Hypothalamus (tissue), 51 donors: Measurements from ENCODE around the gene NCK2.

Source experiments
- DNase-seq, 51 donors: peaks; one replicate each; lab custom pipeline; 2025; lab: John Stamatoyannopoulos, UW

Gene NCK2

GRCh38 chr2:105806996-105807395, 62.3 kb downstream of the NCK2 start:
- DNase-seq, result no peak

GRCh38 chr2:105808423-105809096, 63.8 kb downstream of the NCK2 start:
- no peak for DNase-seq

DNA sequence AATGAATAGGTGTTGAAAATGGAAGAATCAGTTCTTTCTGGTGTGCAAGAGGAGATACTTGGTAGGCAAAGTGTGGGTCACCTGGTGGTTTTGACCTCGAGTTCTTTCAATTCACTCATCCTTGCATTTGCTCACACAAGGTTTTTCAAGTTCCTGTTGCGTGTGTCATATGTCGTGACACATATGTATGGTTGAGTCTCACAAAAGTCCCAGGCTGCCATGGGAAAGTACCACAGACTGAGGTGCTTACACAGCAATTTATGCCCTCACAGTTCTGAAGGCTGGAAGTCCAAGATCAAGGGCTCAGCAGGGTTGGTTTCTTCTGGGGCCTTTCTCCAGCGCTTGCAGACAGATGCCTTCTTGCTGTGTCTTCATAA, 64.4 kb downstream of the NCK2 start:
- DNase-seq, result no peak

DNA sequence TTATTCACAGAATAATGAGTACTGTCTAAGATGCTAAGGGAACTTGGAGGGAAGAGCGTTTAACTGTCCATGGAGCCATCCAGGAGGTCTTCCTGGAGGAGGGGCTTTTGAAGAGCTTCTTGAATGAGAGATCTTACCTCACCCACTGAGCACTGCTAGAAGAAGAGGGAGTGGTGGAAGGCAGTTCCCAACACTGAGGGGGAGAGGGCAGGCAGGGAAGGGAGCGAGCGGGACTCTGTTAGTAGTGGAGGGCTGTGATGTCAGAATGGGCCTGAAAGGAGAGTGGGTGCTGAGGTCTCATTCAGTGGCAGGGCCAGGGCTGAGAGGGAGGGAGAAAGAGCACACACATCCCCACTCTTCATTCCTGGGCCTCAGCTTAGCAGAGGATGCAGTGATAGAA, 65.0 kb downstream of the NCK2 start:
- DNase-seq, result no peak

- peak in 30 of 51 donors; percentile 8 to 64 (median 36) for DNase-seq
These were observed 67.7 kb downstream of the NCK2 start for GRCh38 chr2:105812180-105813044.

DNA sequence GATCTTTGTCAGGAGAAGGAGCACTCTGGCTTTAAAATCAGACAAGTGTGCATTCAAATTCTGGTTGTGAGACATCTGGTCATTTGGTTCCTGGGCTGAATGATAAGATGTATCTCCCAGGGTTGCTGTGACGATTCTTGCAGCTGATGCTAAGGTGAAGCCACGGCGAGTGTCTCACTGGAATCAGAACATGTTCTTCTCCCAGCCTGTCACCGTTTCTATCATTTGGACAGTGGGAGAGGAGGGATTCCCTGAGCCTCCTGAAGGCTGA, 68.3 kb downstream of the NCK2 start:
- DNase-seq, result no peak

- no peak for DNase-seq
These were observed 68.7 kb downstream of the NCK2 start for GRCh38 chr2:105813405-105813804.

DNA sequence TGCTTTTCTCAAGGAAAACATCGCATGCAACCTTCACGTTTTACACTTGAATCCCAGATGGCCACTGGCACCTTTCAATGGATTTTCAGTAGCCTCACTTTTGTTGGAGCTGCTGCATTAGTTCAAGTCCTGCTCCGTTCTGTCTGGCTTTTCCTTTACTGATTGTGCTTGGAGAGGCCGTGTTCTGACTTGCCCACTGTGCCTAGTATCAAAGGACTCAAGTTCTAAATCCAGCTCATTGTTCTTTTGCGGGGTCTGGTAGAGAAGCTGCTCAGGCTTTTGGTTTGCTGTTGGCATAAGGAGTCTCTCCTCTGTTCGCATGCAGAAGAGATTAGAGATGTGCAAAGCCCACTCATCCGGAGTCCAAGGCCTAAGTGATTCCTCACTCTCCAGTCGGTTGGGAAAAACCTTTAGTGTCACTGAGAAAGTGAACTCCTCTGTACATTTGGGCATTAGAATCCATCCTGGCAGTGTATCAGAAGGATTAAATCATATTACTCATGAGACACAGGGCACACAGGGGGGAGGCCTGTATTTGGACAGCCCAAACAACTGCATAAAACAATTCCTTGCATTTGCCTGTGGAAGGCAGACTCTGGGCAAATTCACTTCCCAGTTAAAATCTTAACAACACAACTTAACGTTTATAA, 69.7 kb downstream of the NCK2 start:
- no peak for DNase-seq

GRCh38 chr2:105815401-105815800, 70.7 kb downstream of the NCK2 start:
- DNase-seq, result no peak

- DNase-seq, result no peak
These were observed 75.4 kb downstream of the NCK2 start for GRCh38 chr2:105820151-105820550.

- no peak for DNase-seq
These were observed 76.0 kb downstream of the NCK2 start for GRCh38 chr2:105820691-105821090.

GRCh38 chr2:105821428-105822125, 76.9 kb downstream of the NCK2 start:
- DNase-seq, result no peak

DNA sequence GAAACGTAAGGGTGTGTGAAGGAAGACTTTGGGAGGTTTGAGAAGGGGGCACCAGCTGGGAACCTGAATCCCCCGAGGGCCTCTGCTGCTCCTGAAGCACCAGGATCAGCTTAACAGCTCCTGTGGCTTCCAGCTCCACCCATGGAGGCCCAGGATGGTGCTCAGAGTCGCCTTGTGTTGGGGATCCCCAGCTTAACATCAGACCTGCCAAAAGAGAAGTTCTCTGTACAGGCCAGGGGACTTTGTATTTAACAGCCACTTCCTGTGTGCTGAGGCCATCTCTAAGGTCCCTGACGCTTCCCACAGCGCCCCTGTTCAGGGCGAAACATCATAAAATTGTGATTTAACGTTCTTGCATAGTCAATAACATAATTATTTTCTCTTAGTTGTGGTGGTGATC, 77.5 kb downstream of the NCK2 start:
- no peak for DNase-seq

DNA sequence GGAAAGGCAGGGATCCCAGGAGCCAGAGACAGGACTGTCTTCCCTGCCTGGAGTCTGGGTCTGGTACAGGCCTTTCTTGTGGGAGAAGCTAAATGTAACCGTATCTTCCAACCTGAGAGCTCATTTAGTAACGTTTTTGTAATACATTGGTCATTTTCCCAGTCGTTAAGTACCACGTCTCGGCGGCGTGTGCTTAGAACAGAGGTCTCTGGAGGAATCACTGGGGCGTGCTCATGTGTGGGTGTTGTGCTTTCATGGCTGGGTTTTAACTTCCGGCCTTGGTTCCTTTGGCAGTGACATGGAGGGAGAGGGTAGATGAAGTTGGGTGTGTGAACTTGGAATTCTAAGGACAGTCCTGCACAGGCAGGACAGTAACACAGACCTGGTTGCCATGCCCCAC, 79.7 kb downstream of the NCK2 start:
- no peak for DNase-seq

GRCh38 chr2:105827351-105828096, 82.8 kb downstream of the NCK2 start:
- DNase-seq, result no peak

- no peak for DNase-seq
These were observed 83.8 kb downstream of the NCK2 start for GRCh38 chr2:105828558-105828957.

DNA sequence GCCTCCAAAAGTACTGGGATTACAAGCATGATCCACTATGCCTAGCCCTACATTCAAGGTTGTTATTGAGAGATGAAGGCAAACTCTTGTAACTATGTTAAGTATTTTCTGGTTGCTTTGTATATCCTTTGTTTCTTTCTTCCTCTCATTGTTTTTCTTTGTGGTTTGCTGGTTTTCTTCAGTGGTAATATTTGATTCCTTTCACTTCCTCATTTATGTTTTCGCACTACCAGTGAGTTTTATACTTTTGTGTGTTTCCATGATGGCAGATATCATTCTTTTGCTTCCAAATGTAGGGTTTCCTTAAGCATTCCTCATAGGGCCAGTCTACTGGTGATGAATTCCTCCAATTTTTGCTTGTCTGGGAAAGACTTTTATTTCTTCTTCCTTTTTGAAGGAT, 90.2 kb downstream of the NCK2 start:
- no peak for DNase-seq

DNA sequence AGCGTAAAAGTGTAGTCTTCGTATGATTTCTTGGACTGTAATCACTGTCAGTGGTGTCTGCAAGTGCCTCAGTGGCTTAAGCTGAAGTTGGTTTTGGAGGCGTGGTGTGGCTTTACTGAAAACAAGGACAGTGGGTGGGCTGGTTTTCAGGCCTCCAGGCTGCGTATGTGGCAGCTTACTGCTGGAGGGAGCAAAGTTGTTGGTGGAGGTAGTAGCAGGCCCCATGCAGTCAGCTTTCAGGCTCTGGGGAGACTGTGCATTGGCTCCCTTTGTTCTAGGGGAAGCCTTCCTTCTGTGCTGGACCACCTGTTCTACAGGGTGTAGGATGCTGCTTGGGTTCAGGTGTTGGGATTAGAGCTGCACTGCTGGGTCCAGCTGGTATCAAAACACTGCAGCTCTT, 91.6 kb downstream of the NCK2 start:
- no peak for DNase-seq

DNA sequence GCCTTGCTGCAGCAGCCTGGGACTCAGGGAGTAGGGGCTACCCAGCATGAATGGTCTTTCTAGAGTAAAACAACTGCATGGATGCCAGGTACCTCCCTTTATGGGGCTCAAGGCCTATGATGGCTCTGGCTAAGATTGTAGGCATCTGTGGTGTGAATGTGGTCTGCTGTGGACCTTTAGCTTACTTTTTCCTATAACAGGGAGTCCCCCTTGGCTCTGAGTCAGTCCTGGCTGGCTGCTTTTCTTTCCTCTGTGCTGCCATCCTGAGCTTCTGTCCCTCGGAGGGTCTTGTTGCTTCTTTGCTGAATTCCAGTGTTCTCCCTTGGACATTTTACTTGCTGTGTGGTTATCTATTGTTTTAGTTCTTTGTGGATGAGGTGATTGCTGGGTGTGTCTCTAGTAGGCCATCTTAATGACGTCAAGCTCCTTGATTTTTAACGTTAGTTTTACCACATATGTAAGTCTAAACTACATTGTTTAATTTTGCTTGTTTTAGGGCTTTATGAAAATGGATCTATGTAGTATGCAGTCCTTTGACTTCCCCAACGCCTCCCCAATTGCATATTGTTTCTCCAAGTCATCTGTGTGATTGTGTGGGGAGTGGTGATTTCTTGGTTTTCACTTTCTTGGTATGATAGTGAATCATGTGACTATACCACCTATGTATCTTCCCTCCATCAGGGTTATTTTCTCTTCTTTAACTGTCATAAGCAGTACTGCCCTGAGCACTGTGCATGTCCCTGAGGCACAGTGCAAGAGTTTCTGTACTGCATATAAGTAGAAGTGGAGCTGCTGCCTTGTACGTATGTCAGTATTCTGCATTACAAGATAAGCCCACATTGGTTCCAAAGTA, 92.4 kb downstream of the NCK2 start:
- DNase-seq, result no peak

DNA sequence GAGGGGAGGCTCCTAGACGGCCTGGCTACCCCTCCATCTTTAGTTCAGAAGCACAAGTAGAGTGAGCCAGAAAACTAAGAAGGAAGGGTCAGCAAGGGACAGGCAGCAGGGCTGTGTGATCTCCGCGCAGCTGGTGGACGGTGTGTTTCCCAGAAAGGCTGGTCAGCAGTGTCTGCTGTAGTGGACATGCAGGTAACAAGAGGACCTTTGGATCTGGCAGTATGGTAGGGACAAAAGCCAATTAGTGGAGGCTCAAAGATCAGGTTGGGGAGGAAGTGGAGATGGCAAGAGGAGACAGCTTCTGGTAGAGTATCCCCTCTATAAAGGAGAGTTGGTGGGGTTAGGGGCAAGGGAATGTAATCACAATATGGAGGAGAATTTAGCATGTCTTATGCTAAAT, 95.1 kb downstream of the NCK2 start:
- no peak for DNase-seq
